GM23248 (cell line): ENCODE results near the gene TAF12.
"Not testable (repeated sequence)": the region's sequence is repeated elsewhere in the genome, so short reads cannot be mapped to it uniquely, and the experiment has no call there.

ENCODE experiments used
- EZH2 ChIP-seq: fragments of 200-600 bp; sonication (generic); IDR thresholded peaks from 2 replicates; pipeline ENCODE4 v1.6.1; 2018; ENCODE audit warnings: antibody characterized with exemption, mild to moderate bottlenecking; ENCODE audit not compliant: insufficient read depth, poor library complexity, severe bottlenecking
- EZH2phosphoT487 ChIP-seq: fragments of 200-600 bp; sonication (generic); IDR thresholded peaks from 2 replicates; pipeline ENCODE4 v1.6.1; 2018; ENCODE audit warnings: antibody characterized with exemption, moderate library complexity, mild to moderate bottlenecking, low read depth; ENCODE audit not compliant: insufficient read depth

DNA sequence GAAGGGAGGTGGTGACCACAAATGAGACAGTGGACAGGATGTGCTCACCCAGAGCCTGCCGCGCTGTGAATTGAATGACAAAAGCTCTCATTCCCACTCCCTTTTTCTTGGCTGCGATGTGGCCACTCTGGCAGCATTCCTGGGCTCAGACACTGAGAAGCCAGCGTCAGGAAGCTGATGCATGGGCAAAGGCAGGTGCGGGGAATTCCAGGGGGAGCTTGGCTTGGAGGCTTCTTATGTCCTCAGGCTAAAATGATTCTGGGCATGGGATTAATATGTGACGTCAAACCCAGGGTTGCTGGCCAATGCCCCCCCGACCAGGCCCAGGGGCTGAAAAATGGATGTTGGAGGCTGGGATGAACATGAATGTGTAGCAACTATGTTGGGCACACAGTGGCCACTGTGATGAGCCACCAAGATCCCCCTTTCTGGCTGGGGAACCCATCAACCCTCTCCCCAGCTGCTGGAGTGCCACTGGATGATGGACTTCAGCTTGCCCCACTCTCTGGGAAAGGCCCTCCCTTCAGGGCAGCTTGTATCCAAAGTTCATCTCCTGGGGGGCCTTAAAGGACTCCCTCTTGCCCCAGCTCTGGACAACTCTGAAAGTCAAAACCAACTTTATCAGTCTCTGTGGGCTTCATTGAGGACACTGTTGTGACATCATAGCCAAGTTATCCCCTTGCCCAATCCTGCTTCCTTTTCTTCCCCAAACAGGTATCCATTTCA is 48.0 kb downstream of the TAF12 start:
- TF ChIP-seq EZH2, EZH2phosphoT487: not testable (repeated sequence)
